PC-3 (cell line): ENCODE data around the gene IL1B. TPM values are rescaled to one million over a fixed set of nuclear protein-coding genes. Genes with fewer than 3 reads are reported as not detected.

Experiments
- ATAC-seq: fragments of 200-7000 bp; cut with Tn5 transposase; 2 replicates; pipeline ENCODE4 v1.9.1; 2020; ENCODE audit warnings: mild to moderate bottlenecking, moderate library complexity
- BruUV-seq: library from RNA; stranded (reverse); fragments of 400-500 nt; replicated peaks from 2 replicates; lab custom pipeline; 2021; lab: Mats Ljungman, UMichigan
- CTCF ChIA-PET: fragments of 300-600 bp; sonication (Branson Sonifier 250); formaldehyde crosslinking; loops from one replicate; lab custom pipeline; 2022; ENCODE audit warnings: antibody characterized with exemption; lab: Charles Lee
- POLR2A ChIA-PET: fragments of 300-600 bp; sonication (Branson Sonifier 250); formaldehyde crosslinking; loops from one replicate; lab custom pipeline; 2022; ENCODE audit warnings: antibody characterized with exemption; ENCODE audit not compliant: unreplicated experiment; lab: Charles Lee
- DNase-seq: peaks from one replicate; pipeline ENCODE4 v3.0.0-alpha.2; 2015
- H2AFZ ChIP-seq: fragments of 300-600 bp; sonication (generic); 2 replicates; pipeline ENCODE4 v1.6.0; 2016; ENCODE audit warnings: antibody characterized with exemption, low read length
- H3F3A ChIP-seq: fragments of 300-600 bp; sonication (generic); one replicate; pipeline ENCODE4 v1.6.0; 2017; ENCODE audit warnings: antibody characterized with exemption, low read length, control low read depth, mild to moderate bottlenecking; ENCODE audit not compliant: unreplicated experiment
- H3K27ac ChIP-seq: fragments of 300-600 bp; sonication (generic); 2 replicates; pipeline ENCODE4 v1.5.1; 2016; ENCODE audit warnings: mild to moderate bottlenecking, low read length
- H3K27me3 ChIP-seq: fragments of 300-600 bp; sonication (generic); 2 replicates; pipeline ENCODE4 v1.6.1; 2016; ENCODE audit warnings: low read length, mixed read lengths
- H3K36me3 ChIP-seq: fragments of 300-600 bp; sonication (generic); 2 replicates; pipeline ENCODE4 v1.6.1; 2016; ENCODE audit warnings: low read depth, mixed run types, low read length, mixed read lengths
- H3K4me1 ChIP-seq: fragments of 300-600 bp; sonication (generic); 2 replicates; pipeline ENCODE4 v1.5.1; 2016; ENCODE audit warnings: low read length; ENCODE audit not compliant: insufficient read depth
- H3K4me2 ChIP-seq: fragments of 300-600 bp; sonication (generic); 2 replicates; pipeline ENCODE4 v1.6.0; 2016; ENCODE audit warnings: low read length
- H3K4me3 ChIP-seq: fragments of 300-600 bp; sonication (generic); 2 replicates; pipeline ENCODE4 v1.5.1; 2016; ENCODE audit warnings: mild to moderate bottlenecking, low read length, mixed read lengths
- H3K79me2 ChIP-seq: fragments of 300-600 bp; sonication (generic); 2 replicates; pipeline ENCODE4 v1.6.1; 2017; ENCODE audit warnings: low read length, mixed read lengths
- H3K9ac ChIP-seq: fragments of 300-600 bp; sonication (generic); 2 replicates; pipeline ENCODE4 v1.6.0; 2016; ENCODE audit warnings: mild to moderate bottlenecking, low read length
- H3K9me2 ChIP-seq: fragments of 300-600 bp; sonication (generic); replicated peaks from 2 replicates; pipeline ENCODE4 v1.6.1; 2016; ENCODE audit warnings: mixed run types, low read length, mixed read lengths
- H3K9me3 ChIP-seq: fragments of 300-600 bp; sonication (generic); 2 replicates; pipeline ENCODE4 v1.6.1; 2016; ENCODE audit warnings: low read length, mixed read lengths
- H4K20me1 ChIP-seq: fragments of 300-600 bp; sonication (generic); 2 replicates; pipeline ENCODE4 v1.6.1; 2016; ENCODE audit warnings: low read length, mixed read lengths
- CTCF ChIP-seq: fragments of 300-600 bp; sonication (generic); conservative IDR thresholded peaks from 2 replicates; pipeline ENCODE4 v1.5.1; 2017; ENCODE audit warnings: antibody characterized with exemption, low read depth, mild to moderate bottlenecking, low read length
- EZH2 ChIP-seq: fragments of 300-600 bp; sonication (generic); IDR thresholded peaks from one replicate; pipeline ENCODE4 v1.6.1; 2017; ENCODE audit warnings: antibody characterized with exemption, mild to moderate bottlenecking, low read length; ENCODE audit not compliant: unreplicated experiment
- EZH2phosphoT487 ChIP-seq: fragments of 300-600 bp; sonication (generic); IDR thresholded peaks from 2 replicates; pipeline ENCODE4 v1.6.1; 2018; ENCODE audit warnings: mild to moderate bottlenecking, antibody characterized with exemption, low read length, borderline replicate concordance
- intact Hi-C: fragments of 100-400 bp; cut with micrococcal nuclease; formaldehyde crosslinking; loops from 2 replicates; pipeline ENCODE4 v1.9.0; 2023
- total RNA-seq: library from RNA; depleted of rRNA; stranded (reverse); fragments of >200 nt; gene quantifications from 2 replicates; pipeline ENCODE4 v1.2.3, GENCODE V29; 2014

IL1B gene
- total RNA-seq, 1 experiment from 2014 or later, result 67.5 TPM

- BruUV-seq, result no TSS peak
- Histone ChIP-seq H3K36me3 (peaks cover 9% of the 10 kb centered on the region), H3K9ac (no peak overlapping the region), H3K4me2 (no peak overlapping the region), H3K27me3 (no peaks in the 10 kb centered on the region), H2AFZ (no peak overlapping the region), H3K9me3 (no peaks in the 10 kb centered on the region), H3K27ac (no peak overlapping the region), H3K4me3 (no peak overlapping the region), H3K9me2 (no peaks in the 10 kb centered on the region), H4K20me1 (no peaks in the 10 kb centered on the region), H3K4me1 (peaks cover 9% of the 10 kb centered on the region), H3K79me2 (no peaks in the 10 kb centered on the region), H3F3A (no peaks in the 10 kb centered on the region)
- no peak for ATAC-seq
- no peak for TF ChIP-seq CTCF
- no peak for TF ChIP-seq EZH2phosphoT487
- no peak for TF ChIP-seq EZH2
- DNase-seq, result no peak
- ChIA-PET POLR2A (no interaction called here), CTCF (no interaction called here)
- intact Hi-C loops, result no loop called here
These were observed 8.3 kb downstream of the IL1B start for GRCh38 chr2:112828251-112828691.

- no peak for TF ChIP-seq EZH2
- TF ChIP-seq EZH2phosphoT487, result no peak
- TF ChIP-seq CTCF, result no peak
- peaks cover 9% of the 10 kb centered on the region for H3K4me1 ChIP-seq
- ChIA-PET POLR2A (no interaction called here), CTCF (no interaction called here)
- DNase-seq (no peak), ATAC-seq (no peak)
- no peak overlapping the region for H3K9ac ChIP-seq
- H3K9me2 ChIP-seq, result no peaks in the 10 kb centered on the region
- H3K4me3 ChIP-seq, result no peak overlapping the region
- no peaks in the 10 kb centered on the region for H3K79me2 ChIP-seq
- intact Hi-C loops, result no loop called here
- H4K20me1 ChIP-seq, result no peaks in the 10 kb centered on the region
- H3K4me2 ChIP-seq, result no peak overlapping the region
- no TSS peak for BruUV-seq
- H2AFZ ChIP-seq, result no peak overlapping the region
- H3F3A ChIP-seq, result no peaks in the 10 kb centered on the region
- H3K27ac ChIP-seq, result no peak overlapping the region
- H3K27me3 ChIP-seq, result no peaks in the 10 kb centered on the region
- H3K9me3 ChIP-seq, result no peaks in the 10 kb centered on the region
- peaks cover 3% of the 10 kb centered on the region for H3K36me3 ChIP-seq
These were observed 8.9 kb downstream of the IL1B start for GRCh38 chr2:112827604-112828185.

- no peaks in the 10 kb centered on the region for H3K9me3 ChIP-seq
- H3K4me3 ChIP-seq, result no peak overlapping the region
- intact Hi-C loops, result no loop called here
- ATAC-seq, result no peak
- no peak overlapping the region for H3K4me2 ChIP-seq
- no peaks in the 10 kb centered on the region for H3K79me2 ChIP-seq
- no peak for TF ChIP-seq CTCF
- TF ChIP-seq EZH2phosphoT487, result no peak
- TF ChIP-seq EZH2, result no peak
- no peaks in the 10 kb centered on the region for H3K27me3 ChIP-seq
- H2AFZ ChIP-seq, result no peak overlapping the region
- H3K4me1 ChIP-seq, result peaks cover 9% of the 10 kb centered on the region
- BruUV-seq, result no TSS peak
- ChIA-PET CTCF (no interaction called here), POLR2A (no interaction called here)
- no peak overlapping the region for H3K27ac ChIP-seq
- no peaks in the 10 kb centered on the region for H4K20me1 ChIP-seq
- no peak for DNase-seq
- H3K9ac ChIP-seq, result no peak overlapping the region
- no peaks in the 10 kb centered on the region for H3K36me3 ChIP-seq
- H3F3A ChIP-seq, result no peaks in the 10 kb centered on the region
- no peaks in the 10 kb centered on the region for H3K9me2 ChIP-seq
These were observed 9.6 kb downstream of the IL1B start for GRCh38 chr2:112827009-112827408.
